Measurements from ENCODE around the gene SERPINB6. TPM values are rescaled to one million over a fixed set of nuclear protein-coding genes. Genes with fewer than 3 reads are reported as not detected.

SERPINB6 gene
- total RNA-seq, 1 donor from 2014 or later: 56.1 TPM

DNA sequence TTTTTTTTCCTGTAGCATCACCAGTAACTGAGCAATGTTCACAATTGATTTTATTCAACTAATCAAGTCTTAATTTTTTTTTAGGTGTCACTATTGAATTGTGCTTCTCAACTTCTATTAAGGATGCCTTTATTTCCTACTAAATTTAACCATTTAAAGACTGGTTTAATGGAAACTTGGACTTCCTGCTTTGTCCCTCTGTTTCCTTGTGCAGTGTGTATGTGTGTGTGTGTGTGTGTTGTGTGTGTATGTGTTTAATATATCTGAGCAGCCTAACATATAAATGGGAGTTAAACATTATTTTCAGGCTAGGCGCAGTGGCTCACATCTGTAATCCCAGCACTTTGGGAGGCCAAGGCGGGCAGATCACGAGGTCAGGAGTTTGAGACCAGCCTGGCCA, 1.8 kb downstream of the SERPINB6 start:
- H3K27me3 Mint-ChIP-seq: no peaks in the 10 kb centered on the region
- H3K27ac Mint-ChIP-seq: peak overlapping the region; percentile 48
- TF ChIP-seq, protein P1, sequence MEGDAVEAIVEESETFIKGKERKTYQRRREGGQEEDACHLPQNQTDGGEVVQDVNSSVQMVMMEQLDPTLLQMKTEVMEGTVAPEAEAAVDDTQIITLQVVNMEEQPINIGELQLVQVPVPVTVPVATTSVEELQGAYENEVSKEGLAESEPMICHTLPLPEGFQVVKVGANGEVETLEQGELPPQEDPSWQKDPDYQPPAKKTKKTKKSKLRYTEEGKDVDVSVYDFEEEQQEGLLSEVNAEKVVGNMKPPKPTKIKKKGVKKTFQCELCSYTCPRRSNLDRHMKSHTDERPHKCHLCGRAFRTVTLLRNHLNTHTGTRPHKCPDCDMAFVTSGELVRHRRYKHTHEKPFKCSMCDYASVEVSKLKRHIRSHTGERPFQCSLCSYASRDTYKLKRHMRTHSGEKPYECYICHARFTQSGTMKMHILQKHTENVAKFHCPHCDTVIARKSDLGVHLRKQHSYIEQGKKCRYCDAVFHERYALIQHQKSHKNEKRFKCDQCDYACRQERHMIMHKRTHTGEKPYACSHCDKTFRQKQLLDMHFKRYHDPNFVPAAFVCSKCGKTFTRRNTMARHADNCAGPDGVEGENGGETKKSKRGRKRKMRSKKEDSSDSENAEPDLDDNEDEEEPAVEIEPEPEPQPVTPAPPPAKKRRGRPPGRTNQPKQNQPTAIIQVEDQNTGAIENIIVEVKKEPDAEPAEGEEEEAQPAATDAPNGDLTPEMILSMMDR (IDR thresholded peaks at IDR 0.05): no peak

GRCh38 chr6:2968600-2969135, 2.7 kb downstream of the SERPINB6 start:
- POLR2A ChIA-PET: no interaction called here
- Mint-ChIP-seq H3K9me3 (no peaks in the 10 kb centered on the region), H3K27ac (peak overlapping the region; percentile 30), H3K4me1 (peaks cover 40% of the 10 kb centered on the region), H3K36me3 (ENCODE audit: low read depth) (peaks cover 2% of the 10 kb centered on the region), H3K4me3 (no peak overlapping the region), H3K27me3 (no peaks in the 10 kb centered on the region)
- CTCF ChIA-PET: interaction anchor here (1.0 kb wide), 1 partner anchor 16 kb away, joined by 3 read pairs; no protein-coding TSS in a partner anchor
- no peak for ATAC-seq (ENCODE audit: low read depth)
- intact Hi-C loops (cut with micrococcal nuclease): no loop called here
- TF ChIP-seq, protein P1 (IDR thresholded peaks at IDR 0.05): no peak
- DNase-seq: no peak

More for the DNA sequence above, 1.8 kb downstream of the SERPINB6 start:
- DNase-seq: no peak
- Mint-ChIP-seq H3K4me3 (peak overlapping the region; percentile 21), H3K36me3 (ENCODE audit: low read depth) (peaks cover 2% of the 10 kb centered on the region), H3K9me3 (no peaks in the 10 kb centered on the region), H3K4me1 (peaks cover 40% of the 10 kb centered on the region)
- ChIA-PET CTCF (no interaction called here), POLR2A (no interaction called here)
- intact Hi-C loops (cut with micrococcal nuclease): no loop called here
- ATAC-seq (ENCODE audit: low read depth): no peak

DNA sequence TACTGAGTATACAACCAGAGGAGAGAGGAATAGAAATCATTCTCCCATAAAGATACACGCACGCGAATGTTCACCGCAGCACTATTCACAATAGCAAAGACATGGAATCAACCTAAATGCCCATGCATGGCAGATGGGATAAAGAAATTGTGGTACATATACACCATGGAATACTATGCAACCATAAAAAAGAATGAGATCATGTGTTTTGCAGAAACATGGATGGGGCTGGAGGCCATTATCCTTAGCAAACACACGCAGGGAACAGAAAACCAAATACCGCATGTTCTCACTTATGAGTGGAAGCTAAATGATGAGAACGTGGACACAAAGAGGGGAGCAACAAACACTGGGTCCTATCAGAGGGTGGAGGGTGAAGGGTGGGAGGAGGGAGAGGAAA, 3.4 kb downstream of the SERPINB6 start:
- POLR2A ChIA-PET: no interaction called here
- no peaks in the 10 kb centered on the region for H3K9me3 Mint-ChIP-seq
- no peak overlapping the region for H3K4me3 Mint-ChIP-seq
- H3K4me1 Mint-ChIP-seq: peaks cover 40% of the 10 kb centered on the region
- TF ChIP-seq, protein P1 (IDR thresholded peaks at IDR 0.05): no peak
- H3K27me3 Mint-ChIP-seq: no peaks in the 10 kb centered on the region
- CTCF ChIA-PET: no interaction called here
- H3K27ac Mint-ChIP-seq: no peak overlapping the region
- intact Hi-C loops (cut with micrococcal nuclease): no loop called here
- no peak for DNase-seq
- H3K36me3 Mint-ChIP-seq (ENCODE audit: low read depth): peaks cover 2% of the 10 kb centered on the region
- no peak for ATAC-seq (ENCODE audit: low read depth)

GRCh38 chr6:2966347-2966746, 5.0 kb downstream of the SERPINB6 start:
- Mint-ChIP-seq H3K9me3 (no peaks in the 10 kb centered on the region), H3K36me3 (ENCODE audit: low read depth) (peaks cover 2% of the 10 kb centered on the region), H3K27me3 (no peaks in the 10 kb centered on the region), H3K4me3 (no peak overlapping the region), H3K27ac (no peak overlapping the region), H3K4me1 (peaks cover 37% of the 10 kb centered on the region)
- ChIA-PET POLR2A (interaction anchor here (0.8 to 1.2 kb wide), 3 partner anchors 22 to 26 kb away, joined by 3 to 6 read pairs (median 5); no protein-coding TSS in a partner anchor), CTCF (no interaction called here)
- no peak for DNase-seq
- no peak for ATAC-seq (ENCODE audit: low read depth)
- intact Hi-C loops (cut with micrococcal nuclease): no loop called here
- TF ChIP-seq, protein P1 (IDR thresholded peaks at IDR 0.05): no peak

GRCh38 chr6:2964793-2965505, 6.4 kb downstream of the SERPINB6 start:
- Mint-ChIP-seq H3K4me1 (peaks cover 29% of the 10 kb centered on the region), H3K27me3 (no peaks in the 10 kb centered on the region), H3K36me3 (ENCODE audit: low read depth) (peaks cover 2% of the 10 kb centered on the region), H3K4me3 (no peak overlapping the region), H3K27ac (no peak overlapping the region), H3K9me3 (no peaks in the 10 kb centered on the region)
- TF ChIP-seq, protein P1 (IDR thresholded peaks at IDR 0.05): no peak
- POLR2A ChIA-PET: interaction anchor here (1.2 kb wide), 2 partner anchors 13 to 24 kb away, joined by 3 to 5 read pairs; no protein-coding TSS in a partner anchor
- ATAC-seq (ENCODE audit: low read depth) (no peak), DNase-seq (no peak)
- intact Hi-C loops (cut with micrococcal nuclease): no loop called here
- CTCF ChIA-PET: interaction anchor here (1.1 kb wide), 1 partner anchor 13 kb away, joined by 3 read pairs; no protein-coding TSS in a partner anchor
